Ascending aorta (tissue), 2 donors: ENCODE measurements around the gene BTG2. TPM values are rescaled to one million over a fixed set of nuclear protein-coding genes. Genes with fewer than 3 reads are reported as not detected.
A peak's percentile ranks its signal among the peaks of the same experiment; 100 is the strongest.
"Not testable (repeated sequence)": the region's sequence is repeated elsewhere in the genome, so short reads cannot be mapped to it uniquely, and the experiment has no call there.

ENCODE experiments used
- DNase-seq, 2 donors: peaks; one replicate each; pipeline ENCODE4 v3.0.0-alpha.2; 2019; ENCODE audit warnings: low spot score in 2 of 2
- H3K27ac ChIP-seq, 2 donors: fragments of 200-600 bp; sonication (generic); one replicate each; pipeline ENCODE4 v1.5.1; 2016 to 2017; ENCODE audit warnings: mild to moderate bottlenecking in 1 of 2
- H3K27me3 ChIP-seq: fragments of 200-600 bp; sonication (generic); one replicate; pipeline ENCODE4 v1.5.1; 2017
- H3K36me3 ChIP-seq, 2 donors: fragments of 200-600 bp; sonication (generic); one replicate each; pipeline ENCODE4 v1.5.1; 2016
- H3K4me1 ChIP-seq, 2 donors: fragments of 200-600 bp; sonication (generic); one replicate each; pipeline ENCODE4 v1.5.1; 2016 to 2017; ENCODE audit warnings: mild to moderate bottlenecking in 1 of 2
- H3K4me3 ChIP-seq, 2 donors: fragments of 200-600 bp; sonication (generic); one replicate each; pipeline ENCODE4 v1.5.1; 2016 to 2017; ENCODE audit warnings: mild to moderate bottlenecking in 1 of 2
- H3K9me3 ChIP-seq, 2 donors: fragments of 200-600 bp; sonication (generic); one replicate each; pipeline ENCODE4 v1.5.1; 2016
- CTCF ChIP-seq, 3 experiments: fragments of 200-600 bp in 2 of 3; fragments of 450-650 bp in 1 of 3; sonication (generic) in 2 of 3; IDR thresholded peaks; one replicate each; pipeline ENCODE4 v1.5.1; 2016 to 2019; ENCODE audit warnings: antibody characterized with exemption in 3 of 3, mild to moderate bottlenecking in 1 of 3, moderate library complexity in 1 of 3
- intact Hi-C: fragments of 100-400 bp; cut with DNase I; formaldehyde crosslinking; loops from one replicate; pipeline ENCODE4 v1.15.1; 2023
- total RNA-seq: library from RNA; depleted of rRNA; stranded (reverse); fragments of >200 nt; gene quantifications from one replicate; pipeline ENCODE4 v1.1.0, GENCODE V29; 2016

Gene BTG2
- total RNA-seq: 219 TPM

GRCh38 chr1:203304919-203305808 lies at the start of gene BTG2:
TSS of gene BTG2 (plus strand) at chr1:203305519. CDS start at chr1:203305607, 88 bp downstream.
- no peak for TF ChIP-seq CTCF (IDR thresholded peaks at IDR 0.05)
- H3K27me3 ChIP-seq: no peaks in the 10 kb centered on the region
- peak within 1 kb of the TSS; percentile 90 to 95 for H3K4me3 ChIP-seq
- peak; percentile 71 to 97 for DNase-seq
- H3K36me3 ChIP-seq: peaks cover 30 to 43% of the 10 kb centered on the region in 2 donors
- H3K4me1 ChIP-seq: peaks cover 12 to 25% of the 10 kb centered on the region in 2 donors
- H3K9me3 ChIP-seq: no peaks in the 10 kb centered on the region
- intact Hi-C loops: loop anchor here (1.0 kb wide), 3 partner anchors 15 to 32 kb away; no protein-coding TSS in a partner anchor
- H3K27ac ChIP-seq: peak within 1 kb of the TSS; percentile 99

- DNase-seq, H3K36me3 ChIP-seq, H3K27ac ChIP-seq, H3K4me1 ChIP-seq, intact Hi-C loops, H3K9me3 ChIP-seq, H3K27me3 ChIP-seq, H3K4me3 ChIP-seq: not testable (repeated sequence)
Measured at GRCh38 chr1:203256636-203257035, 48.7 kb upstream of the BTG2 start.

- Histone ChIP-seq H3K4me3 (no peak overlapping the region), H3K27me3 (no peaks in the 10 kb centered on the region), H3K9me3 (no peaks in the 10 kb centered on the region), H3K36me3 (no peaks in the 10 kb centered on the region), H3K4me1 (peaks cover 0 to 3% of the 10 kb centered on the region in 2 donors), H3K27ac (no peak overlapping the region)
- no peak for DNase-seq
- no peak for TF ChIP-seq CTCF (IDR thresholded peaks at IDR 0.05)
- intact Hi-C loops: no loop called here
Measured at GRCh38 chr1:203263496-203263895, 41.8 kb upstream of the BTG2 start.

GRCh38 chr1:203264052-203264501 lies 41.2 kb upstream of the BTG2 start:
- DNase-seq: no peak
- Histone ChIP-seq H3K27me3 (no peaks in the 10 kb centered on the region), H3K27ac (no peak overlapping the region), H3K36me3 (no peaks in the 10 kb centered on the region), H3K9me3 (no peaks in the 10 kb centered on the region), H3K4me1 (peaks cover 0 to 3% of the 10 kb centered on the region in 2 donors), H3K4me3 (no peak overlapping the region)
- no peak for TF ChIP-seq CTCF (IDR thresholded peaks at IDR 0.05)
- intact Hi-C loops: no loop called here

- TF ChIP-seq CTCF (IDR thresholded peaks at IDR 0.05): no peak
- no peak for DNase-seq
- Histone ChIP-seq H3K4me3 (no peak overlapping the region), H3K9me3 (no peaks in the 10 kb centered on the region), H3K27ac (no peak overlapping the region), H3K4me1 (peaks cover 0 to 3% of the 10 kb centered on the region in 2 donors), H3K36me3 (no peaks in the 10 kb centered on the region), H3K27me3 (no peaks in the 10 kb centered on the region)
- intact Hi-C loops: no loop called here
Measured at GRCh38 chr1:203265541-203265940, 39.8 kb upstream of the BTG2 start.

GRCh38 chr1:203266140-203266539 lies 39.2 kb upstream of the BTG2 start:
- H3K4me1 ChIP-seq, intact Hi-C loops, H3K27ac ChIP-seq, H3K9me3 ChIP-seq, H3K27me3 ChIP-seq, H3K36me3 ChIP-seq, H3K4me3 ChIP-seq, DNase-seq: not testable (repeated sequence)
